AG09319 (cell line): Measurements from ENCODE around the gene CDHR5.

ENCODE experiments used
- DNase-seq: peaks from one replicate; pipeline ENCODE4 v3.0.0-alpha.2; 2010; ENCODE audit warnings: low read depth; ENCODE audit errors: extremely low read depth
- TF ChIP-seq, protein P1 (sequence below): IDR thresholded peaks from 2 replicates; pipeline ENCODE4 v1.5.1; 2011; ENCODE audit warnings: low read depth, mild to moderate bottlenecking, inconsistent platforms, low read length, moderate library complexity

The CDHR5 gene

DNA sequence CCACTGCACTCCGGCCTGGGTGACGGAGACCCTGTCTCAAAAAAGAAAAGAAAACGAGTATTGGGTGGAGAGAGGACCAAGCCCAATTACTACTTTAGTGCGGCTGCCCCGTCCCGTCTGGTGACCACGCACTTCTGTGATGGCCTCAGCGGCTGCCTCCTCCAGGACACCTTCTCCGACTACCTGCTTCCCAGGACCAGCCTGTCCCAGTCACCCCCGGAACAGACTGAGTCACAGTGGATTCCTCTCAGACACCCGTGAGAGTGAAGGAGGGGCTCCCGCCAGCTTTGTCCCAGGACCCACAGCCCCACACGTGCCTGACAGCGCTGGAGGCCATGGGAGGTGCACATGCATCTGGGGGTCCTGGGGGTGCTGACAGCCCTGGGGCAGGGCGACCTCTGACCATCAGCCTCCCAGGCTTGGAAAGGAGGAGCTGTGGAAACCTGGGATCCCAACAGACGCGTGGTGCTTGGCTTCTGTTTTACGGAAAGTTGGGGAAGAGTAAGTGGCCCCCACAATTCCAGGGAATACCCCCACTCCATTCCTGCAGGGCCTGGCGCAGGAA lies 17.1 kb upstream of the CDHR5 start:
- DNase-seq, result no peak
- TF ChIP-seq, protein P1, sequence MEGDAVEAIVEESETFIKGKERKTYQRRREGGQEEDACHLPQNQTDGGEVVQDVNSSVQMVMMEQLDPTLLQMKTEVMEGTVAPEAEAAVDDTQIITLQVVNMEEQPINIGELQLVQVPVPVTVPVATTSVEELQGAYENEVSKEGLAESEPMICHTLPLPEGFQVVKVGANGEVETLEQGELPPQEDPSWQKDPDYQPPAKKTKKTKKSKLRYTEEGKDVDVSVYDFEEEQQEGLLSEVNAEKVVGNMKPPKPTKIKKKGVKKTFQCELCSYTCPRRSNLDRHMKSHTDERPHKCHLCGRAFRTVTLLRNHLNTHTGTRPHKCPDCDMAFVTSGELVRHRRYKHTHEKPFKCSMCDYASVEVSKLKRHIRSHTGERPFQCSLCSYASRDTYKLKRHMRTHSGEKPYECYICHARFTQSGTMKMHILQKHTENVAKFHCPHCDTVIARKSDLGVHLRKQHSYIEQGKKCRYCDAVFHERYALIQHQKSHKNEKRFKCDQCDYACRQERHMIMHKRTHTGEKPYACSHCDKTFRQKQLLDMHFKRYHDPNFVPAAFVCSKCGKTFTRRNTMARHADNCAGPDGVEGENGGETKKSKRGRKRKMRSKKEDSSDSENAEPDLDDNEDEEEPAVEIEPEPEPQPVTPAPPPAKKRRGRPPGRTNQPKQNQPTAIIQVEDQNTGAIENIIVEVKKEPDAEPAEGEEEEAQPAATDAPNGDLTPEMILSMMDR, result no peak

DNA sequence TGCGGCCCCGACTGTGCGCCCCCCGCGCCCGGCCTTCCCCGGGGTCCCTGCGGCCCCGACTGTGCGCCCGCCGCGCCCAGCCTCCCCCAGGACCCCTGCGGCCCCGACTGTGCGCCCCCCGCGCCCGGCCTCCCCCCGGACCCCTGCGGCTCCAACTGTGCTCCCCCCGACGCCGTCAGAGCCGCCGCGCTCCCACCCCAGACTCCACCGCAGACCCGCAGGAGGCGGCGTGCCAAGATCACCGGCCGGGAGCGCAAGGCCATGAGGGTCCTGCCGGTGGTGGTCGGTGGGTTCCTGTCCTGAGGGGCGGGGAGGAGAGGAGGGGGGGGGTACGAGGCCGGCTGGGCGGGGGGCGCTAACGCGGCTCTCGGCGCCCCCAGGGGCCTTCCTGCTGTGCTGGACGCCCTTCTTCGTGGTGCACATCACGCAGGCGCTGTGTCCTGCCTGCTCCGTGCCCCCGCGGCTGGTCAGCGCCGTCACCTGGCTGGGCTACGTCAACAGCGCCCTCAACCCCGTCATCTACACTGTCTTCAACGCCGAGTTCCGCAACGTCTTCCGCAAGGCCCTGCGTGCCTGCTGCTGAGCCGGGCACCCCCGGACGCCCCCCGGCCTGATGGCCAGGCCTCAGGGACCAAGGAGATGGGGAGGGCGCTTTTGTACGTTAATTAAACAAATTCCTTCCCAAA lies 15.4 kb upstream of the CDHR5 start:
- DNase-seq, result no peak
- TF ChIP-seq, protein P1, result no peak

DNA sequence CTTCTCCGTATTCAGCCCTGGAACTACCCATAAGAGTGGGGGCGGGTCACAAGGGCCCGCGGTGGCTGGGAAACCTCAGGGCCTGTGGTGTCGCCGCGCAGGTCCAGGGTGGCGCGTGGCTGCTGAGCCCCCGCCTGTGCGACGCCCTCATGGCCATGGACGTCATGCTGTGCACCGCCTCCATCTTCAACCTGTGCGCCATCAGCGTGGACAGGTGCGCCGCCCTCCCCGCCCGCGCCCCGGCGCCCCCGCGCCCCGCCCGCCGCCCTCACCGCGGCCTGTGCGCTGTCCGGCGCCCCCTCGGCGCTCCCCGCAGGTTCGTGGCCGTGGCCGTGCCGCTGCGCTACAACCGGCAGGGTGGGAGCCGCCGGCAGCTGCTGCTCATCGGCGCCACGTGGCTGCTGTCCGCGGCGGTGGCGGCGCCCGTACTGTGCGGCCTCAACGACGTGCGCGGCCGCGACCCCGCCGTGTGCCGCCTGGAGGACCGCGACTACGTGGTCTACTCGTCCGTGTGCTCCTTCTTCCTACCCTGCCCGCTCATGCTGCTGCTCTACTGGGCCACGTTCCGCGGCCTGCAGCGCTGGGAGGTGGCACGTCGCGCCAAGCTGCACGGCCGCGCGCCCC lies 14.7 kb upstream of the CDHR5 start:
- TF ChIP-seq, protein P1, result no peak
- DNase-seq, result no peak

DNA sequence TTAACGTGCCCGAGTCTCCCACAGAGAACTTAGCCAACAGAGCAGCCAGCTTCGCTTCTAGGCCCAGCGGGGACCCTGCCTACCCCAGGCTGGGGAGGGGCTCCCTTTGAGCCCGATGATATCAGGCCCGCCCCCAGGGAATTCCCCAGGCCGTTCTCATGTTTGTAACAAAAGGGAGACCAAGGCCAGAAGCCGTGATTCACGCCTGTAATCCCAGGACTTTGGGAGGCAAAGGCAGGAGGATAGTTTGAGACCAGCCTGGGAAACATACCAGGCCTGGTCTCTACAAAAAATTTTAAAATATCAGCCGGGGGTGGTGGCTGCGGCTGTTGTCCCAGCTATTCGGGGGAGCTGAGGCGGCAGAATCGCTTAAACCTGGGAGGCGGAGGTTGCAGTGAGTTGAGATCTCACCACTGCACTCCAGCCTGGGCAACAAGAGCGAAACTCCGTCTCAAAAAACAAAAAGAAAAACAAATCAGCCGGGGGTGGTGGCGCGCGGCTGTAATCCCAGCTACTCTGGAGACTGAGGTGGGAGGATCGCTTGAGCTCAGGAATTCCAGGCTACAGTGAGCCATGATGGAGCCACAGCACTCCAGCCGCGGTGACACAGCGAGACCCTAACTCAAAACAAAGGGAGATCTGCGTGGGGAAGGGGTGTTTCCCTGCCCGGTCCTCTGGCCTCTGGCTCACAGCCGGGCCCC lies 14.0 kb upstream of the CDHR5 start:
- TF ChIP-seq, protein P1, result no peak
- no peak for DNase-seq

DNA sequence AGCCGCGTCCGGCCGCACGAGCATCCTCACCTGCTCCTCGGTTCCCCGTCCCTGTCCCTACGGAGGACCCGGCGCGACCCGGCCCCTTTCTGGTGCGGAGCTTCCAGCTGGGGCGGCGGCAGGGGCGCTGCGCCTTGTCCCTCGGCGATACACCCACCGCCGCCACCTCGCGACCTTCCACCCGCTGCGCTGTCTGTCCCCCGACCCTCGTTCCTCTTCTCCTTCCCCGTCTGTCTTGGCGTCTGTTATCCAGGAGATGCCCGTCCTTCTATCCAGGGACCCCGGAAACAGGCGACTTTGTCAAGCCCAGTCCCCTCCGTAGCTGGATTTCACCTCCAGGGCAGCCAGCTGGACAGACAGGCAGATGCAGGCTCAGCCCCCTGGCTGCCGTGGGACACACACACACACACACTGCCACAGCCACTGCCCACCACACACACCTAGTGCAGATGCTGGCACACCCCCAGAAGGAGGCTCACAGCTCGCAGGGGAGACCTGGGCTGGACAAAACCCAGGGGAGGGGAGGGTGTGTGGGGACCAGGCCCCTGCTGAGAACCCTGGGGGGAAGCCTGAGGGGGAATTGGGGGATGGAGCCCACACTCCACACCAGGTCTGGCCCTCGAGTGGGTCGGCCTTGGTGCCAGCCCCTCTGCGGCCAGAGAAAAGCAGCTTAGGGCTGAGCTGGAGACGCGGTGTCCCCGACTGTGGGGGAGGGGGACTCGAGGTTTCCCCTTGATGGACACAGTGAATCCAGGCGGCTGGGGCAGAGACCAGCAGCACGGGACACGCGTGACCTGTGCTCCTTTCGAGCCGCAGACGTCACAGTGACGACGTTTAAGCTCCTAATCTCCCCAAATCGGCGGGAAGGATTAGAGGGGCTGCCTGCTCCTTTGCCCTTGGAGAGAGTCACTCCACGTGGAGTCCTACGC lies 13.1 kb upstream of the CDHR5 start:
- DNase-seq, result no peak
- TF ChIP-seq, protein P1, result no peak

DNA sequence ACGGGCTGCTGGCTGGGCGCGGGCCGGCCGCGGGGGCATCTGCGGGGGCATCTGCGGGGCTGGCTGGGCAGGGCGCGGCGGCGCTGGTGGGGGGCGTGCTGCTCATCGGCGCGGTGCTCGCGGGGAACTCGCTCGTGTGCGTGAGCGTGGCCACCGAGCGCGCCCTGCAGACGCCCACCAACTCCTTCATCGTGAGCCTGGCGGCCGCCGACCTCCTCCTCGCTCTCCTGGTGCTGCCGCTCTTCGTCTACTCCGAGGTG lies 12.5 kb upstream of the CDHR5 start:
- DNase-seq, result no peak

More for the DNA sequence above, 12.5 kb upstream of the CDHR5 start:
- TF ChIP-seq, protein P1, result no peak
